ENCODE measurements around the gene CHGA.

DNA sequence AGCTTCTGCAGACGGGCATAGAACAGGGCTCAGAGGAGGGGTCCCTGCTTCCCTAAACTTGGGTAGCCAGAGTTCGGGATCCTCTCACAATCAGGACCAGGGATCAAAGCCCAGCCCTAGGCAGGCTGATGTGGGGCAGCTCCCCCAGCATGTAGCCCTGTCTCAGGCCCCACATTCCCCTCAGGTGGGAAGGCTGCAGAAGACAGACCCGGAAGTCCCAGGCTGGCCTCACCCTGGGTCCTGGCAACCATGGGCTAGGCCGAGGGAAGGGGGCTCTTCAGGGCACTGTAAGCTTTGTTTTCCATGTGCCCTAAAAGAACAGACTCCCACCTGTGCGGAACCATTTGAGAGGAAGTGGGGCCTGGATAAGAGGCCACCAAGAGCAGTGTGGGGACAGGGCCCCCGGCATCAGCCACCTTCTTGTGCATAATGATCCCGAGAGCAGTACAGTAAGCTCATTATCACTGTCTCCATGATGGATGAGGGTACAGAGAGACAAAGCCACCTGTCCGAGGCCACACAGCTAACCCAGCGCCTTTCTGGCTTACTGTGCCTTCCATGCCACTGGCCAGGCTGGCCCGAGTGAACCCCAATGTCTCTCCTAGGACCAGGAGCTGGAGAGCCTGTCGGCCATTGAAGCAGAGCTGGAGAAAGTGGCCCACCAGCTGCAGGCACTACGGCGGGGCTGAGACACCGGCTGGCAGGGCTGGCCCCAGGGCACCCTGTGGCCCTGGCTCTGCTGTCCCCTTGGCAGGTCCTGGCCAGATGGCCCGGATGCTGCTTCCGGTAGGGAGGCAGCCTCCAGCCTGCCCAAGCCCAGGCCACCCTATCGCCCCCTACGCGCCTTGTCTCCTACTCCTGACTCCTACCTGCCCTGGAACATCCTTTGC, 11.5 kb downstream of the CHGA start:
- no peak for TF ChIP-seq EZH2 (IDR thresholded peaks at IDR 0.05; ENCODE audit: borderline replicate concordance, insufficient read depth, low read length, poor library complexity, severe bottlenecking)
- no peak for TF ChIP-seq RAD21 (conservative IDR thresholded peaks at IDR 0.05)

All from neural cell (in vitro differentiated cells).